HG03378 (cell line): Measurements from ENCODE around the gene PROS1.
"Not testable (repeated sequence)": the region's sequence is repeated elsewhere in the genome, so short reads cannot be mapped to it uniquely, and the experiment has no call there.

Experiments used
- ATAC-seq: cut with Tn5 transposase; IDR thresholded peaks from one replicate; pipeline ENCODE4 v1.9.1; 2021; ENCODE audit warnings: mild to moderate bottlenecking, moderate library complexity; ENCODE audit not compliant: unreplicated experiment

PROS1 gene

DNA sequence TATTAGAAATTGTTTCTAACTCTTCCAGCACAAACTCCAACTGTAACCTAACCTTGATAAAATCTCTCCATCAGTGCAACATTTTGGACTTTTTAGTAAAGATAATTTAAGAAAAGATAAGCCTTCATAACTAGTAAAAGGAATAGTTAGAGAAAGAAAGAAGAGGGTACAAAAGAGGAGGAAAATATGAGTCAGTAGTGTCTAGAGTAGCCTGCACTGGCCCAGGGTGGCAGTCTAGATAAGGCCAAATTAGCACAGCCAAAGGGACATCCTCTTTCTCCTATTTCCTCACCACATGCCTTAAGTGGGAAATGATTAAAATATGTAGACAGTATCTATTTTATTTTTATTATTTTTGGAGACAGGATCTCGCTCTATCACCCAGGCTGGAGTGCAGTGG, 3.7 kb downstream of the PROS1 start:
- no peak for ATAC-seq

DNA sequence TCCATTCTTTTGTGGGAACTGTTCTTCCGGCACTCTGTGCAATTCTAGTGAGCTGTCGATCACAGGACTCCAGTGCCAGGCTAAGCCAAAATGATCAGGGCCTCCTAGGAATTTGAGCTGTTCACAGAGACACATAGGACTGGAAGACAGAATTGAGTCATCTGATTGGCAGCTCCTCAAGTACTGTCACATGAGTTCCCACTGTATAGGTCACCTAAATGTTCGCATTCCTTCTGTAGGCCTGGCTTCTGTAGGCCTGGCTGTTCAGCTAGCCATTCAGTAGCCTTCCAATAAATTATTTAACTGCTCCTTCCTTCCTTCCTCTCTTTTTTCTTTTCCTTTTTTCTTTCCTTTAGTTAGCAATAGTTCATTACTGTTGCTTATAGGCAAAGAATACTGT, 4.3 kb downstream of the PROS1 start:
- no peak for ATAC-seq

DNA sequence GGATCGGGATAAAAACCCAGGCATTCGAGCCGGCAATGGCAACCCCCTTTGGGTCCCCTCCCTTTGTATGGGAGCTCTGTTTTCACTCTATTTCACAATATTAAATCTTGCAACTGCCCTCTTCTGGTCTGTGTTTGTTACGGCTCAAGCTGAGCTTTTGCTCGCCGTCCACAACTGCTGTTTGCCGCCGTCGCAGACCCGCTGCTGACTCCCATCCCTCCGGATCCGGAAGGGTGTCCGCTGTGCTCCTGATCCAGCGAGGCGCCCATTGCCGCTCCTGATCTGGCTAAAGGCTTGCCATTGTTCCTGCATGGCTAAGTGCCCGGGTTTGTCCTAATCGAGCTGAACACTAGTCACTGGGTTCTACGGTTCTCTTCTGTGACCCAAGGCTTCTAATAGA, 8.6 kb downstream of the PROS1 start:
- not testable (repeated sequence) for ATAC-seq

DNA sequence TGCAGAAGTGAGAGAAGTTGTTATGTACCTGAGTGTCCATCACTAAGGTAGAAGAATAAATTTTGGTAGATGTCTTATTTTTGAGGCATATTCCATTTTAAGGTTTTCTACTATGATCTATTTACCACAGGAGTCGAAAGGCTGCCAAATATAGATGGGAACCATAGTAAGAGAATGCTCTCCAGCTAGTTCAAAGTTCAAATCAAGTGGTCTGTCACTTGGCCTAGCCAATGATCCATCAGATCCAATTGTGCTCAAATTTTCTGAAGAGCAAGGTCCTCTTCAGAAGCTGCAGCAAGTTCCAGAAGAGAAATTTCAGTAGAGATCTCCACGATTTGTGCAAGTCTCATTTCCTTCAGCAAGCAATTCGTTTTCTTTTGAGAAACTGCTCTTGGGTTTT, 10.9 kb downstream of the PROS1 start:
- ATAC-seq, result no peak

DNA sequence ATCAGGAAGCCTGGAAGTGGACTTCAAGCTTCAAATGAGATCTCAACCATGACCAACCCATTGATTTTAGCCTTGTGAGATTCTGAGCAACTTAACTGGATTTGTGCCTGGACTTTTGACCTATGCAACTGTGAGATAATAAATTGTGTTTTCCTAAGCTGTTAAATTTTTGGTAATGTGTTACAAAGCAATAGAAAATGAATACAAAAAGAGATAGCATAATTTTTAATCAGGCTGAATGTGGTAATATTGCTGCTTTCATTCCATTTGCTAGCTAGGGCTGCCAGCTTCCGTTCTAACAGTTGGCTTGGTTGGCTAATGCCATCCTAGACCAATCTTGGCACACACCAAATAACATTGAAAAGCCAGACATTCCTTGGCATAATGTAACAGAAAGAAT, 12.2 kb downstream of the PROS1 start:
- no peak for ATAC-seq

DNA sequence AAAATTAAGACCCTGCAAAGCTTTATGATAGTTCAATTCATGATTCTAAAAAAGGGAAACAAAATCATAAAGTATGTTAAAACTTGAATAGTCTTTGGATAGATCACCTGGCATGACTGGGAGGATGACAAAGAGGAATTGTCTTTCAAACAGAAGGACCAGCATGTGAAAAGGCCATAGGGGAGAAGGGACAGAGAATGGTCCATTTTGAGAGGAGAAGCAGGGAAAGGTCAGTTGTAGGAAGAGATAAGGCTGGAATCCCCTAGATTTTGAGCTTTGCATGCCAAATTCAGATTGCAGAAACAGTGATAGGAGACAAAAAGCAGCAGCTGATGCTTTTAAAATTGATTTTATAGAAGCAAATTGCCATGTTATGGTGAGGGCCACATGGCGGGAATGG, 12.7 kb downstream of the PROS1 start:
- no peak for ATAC-seq

DNA sequence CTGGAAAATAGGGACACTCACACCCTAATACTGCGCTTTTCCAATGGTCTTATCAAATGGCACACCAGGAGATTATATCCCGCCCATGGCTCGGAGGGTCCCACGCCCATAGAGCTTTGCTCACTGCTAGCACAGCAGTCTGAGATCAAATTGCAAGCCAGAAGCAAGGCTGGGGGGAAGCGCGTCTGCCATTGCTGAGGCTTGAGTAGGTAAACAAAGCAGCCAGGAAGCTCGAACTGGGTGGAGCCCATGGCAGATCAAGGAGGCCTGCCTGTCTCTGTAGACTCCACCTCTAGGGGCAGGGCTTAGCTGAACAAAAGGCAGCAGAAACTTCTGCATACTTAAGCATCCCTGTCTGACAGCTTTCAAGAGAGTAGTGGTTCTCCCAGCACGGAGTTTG, 23.7 kb downstream of the PROS1 start:
- not testable (repeated sequence) for ATAC-seq

DNA sequence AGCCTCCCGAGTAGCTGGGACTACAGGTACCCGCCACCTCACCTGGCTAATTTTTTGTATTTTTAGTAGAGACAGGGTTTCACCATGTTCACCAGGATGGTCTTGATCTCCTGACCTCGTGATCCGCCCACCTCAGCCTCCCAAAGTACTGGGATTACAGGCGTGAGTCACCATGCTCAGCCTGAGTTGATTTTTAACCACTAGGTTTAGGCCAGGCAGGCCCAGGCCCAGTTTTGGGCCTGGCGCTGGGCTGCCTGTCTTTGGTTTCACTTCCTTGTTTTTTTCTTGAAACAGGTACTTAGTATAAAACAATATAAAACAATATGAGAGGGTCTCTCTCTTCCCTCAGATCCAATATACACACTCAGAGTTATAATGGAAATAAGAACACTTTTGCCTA, 36.2 kb downstream of the PROS1 start:
- ATAC-seq, result not testable (repeated sequence)

DNA sequence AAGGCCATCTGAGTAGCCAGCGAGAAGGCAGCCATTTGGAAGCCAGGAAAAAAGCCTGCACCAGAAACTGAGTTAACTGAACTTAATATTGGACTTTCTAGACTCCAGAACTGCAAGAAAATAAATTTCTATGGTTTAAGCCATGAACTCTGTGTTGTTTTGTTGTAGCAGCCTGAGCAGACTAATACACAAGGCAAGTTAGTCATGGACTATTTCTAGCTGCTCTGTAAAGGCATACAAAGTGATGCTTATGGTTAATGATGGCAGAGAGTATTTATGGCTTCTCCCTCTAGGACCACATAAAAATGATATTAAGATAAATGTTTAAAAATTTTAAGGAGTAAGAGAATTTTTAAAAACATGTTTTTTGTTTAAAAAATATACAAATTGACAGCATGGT, 37.1 kb downstream of the PROS1 start:
- ATAC-seq, result no peak

DNA sequence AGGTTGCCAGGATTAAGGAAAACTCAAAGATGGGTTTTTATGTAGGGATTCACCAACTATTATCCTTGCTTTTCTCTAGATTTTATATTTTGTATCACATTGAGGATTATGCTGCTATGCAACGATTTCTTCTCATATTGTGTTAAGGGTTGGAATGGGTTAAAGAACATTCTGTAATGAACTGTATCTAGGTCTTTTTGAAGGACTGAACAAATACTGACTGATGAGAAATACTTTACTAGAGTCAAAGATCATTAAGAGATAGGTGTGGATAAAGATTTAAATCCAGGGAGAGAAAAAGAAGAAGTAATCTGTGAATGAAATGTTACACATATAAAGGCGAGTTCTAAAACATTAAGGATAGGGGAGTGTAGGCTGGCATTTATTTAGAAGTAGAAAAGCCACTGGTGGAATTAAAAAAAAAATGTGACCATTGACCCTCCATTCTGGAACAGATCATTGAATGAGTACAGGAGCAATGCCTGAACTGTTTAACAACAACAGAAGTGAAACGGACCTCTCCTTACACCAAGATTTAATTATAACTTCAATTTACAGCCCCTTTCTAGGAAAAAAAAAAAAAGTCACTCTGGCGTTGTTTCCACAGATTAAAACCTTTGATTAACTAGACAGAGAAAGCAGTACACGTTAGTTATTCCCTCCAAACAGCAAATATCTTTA, 39.2 kb downstream of the PROS1 start:
- no peak for ATAC-seq

DNA sequence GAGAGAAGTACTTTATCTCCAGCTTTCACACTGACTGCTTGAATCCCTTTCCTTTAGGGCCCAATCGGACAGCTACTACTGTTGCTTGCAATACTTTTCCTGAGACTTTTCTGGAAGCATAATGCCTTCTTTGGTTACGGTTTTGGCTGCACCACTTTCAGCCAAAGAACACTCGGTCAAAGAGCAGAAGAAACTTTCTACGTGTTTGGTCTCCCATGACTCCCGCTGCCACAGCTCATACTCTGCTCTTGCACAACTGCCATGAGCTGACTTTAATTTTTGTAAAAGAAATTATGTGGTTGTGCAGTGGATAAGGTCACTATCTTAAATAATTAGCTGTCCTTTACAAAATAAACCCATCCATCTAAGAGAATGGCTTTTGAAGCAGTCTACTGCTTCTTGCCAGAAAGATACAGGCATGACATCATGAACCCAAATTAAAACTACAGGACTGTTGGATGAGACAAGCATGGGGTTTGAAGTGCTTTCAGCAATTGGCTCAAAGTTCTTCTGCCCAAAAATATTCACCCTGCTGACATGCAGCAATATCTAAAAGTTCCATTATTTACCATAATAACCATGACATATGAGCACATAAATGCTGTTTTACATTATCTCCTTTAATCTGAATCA, 42.0 kb downstream of the PROS1 start:
- ATAC-seq, result no peak

DNA sequence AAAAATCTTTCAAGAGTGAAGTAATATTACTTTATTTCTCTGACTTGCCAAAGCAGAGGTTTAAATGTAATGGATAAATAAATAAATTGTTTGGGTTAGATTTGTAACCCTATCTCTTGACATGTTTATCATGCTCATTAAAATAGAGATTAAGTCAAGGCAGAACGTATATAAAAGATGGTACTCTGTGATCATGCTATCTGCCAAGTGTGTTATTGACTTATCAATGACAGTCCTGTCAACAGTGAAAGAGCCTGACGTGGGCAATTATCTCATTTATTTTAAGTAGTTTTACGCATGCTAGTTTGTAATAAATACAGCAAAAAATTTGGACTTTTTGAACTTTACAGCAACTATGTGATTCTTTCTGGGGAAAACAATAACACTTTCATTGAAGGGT, 43.7 kb downstream of the PROS1 start:
- no peak for ATAC-seq

DNA sequence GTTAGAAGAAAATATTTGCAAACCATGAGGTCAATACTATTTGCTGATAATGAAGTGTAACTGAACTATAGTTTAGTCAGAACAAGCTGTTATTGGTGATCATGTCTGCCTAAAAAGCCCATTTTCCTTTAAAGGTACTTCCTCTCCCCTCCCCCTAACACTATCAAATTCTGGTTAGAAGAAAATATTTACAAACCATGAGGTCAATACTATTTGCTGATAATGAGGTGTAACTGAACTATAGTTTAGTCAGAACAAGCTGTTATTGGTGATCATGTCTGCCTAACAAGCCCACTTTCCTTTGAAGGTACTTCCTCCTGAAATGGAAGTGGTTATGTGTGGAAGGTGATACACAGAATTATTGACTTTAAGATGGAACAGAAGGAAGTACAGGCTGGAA, 46.9 kb downstream of the PROS1 start:
- ATAC-seq, result no peak

DNA sequence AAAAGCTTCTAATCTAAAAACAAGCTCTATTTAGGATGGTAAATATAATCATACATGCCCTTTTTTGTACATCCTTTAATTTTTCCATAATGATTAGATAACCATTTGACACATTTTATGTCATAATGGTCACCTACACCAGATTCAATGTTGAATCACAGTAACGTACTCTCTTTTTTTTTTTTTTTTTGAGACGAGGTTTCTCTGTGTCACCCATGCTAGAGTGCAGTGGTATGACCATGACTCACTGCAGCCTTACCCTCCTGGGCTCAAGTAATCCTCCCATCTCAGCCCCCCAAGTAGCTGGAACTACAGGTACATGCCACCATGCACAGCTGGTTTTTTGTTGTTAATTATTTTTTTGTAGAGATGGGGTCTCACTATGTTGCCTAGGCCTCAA, 49.2 kb downstream of the PROS1 start:
- no peak for ATAC-seq

DNA sequence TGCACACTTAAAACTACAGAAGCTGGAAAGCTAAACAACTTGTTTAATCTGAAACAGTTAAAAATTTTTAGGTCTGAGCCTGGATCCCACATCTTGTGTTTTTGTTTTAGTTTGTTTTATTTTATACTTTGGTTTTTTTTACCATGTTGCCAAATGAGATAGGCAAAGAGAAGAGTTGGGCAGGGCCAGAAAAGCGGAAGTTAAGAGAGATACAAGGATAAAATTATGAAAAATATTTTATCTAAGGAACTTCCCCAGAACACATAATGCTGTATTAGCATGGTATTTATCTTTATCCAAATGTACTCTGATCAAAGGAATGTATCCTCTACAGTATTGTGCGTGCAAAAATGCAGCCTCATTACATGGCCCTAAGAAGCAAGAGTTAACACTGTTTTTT, 50.7 kb downstream of the PROS1 start:
- ATAC-seq, result no peak

DNA sequence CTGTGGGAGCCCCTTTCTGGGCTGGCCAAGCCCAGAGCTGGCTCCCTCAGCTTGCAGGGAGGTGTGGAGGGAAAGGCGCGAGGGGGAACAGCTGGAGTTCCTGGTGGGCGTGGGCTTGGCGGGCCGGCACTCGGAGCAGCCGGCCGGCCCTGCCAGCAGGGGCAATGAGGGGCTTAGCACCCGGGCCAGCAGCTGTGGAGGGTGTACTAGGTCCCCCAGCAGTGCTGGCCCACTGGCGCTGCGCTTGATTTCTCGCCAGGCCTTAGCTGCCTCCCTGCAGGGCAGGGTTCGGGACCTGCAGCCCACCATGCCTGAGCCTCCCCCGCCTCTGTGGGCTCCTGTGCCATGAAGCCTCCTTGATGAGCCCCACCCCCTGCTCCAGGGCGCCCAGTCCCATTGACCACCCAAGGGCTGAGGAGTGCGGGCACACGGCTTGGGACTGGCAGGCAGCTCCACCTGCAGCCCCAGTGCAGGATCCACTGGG, 56.1 kb downstream of the PROS1 start:
- not testable (repeated sequence) for ATAC-seq

DNA sequence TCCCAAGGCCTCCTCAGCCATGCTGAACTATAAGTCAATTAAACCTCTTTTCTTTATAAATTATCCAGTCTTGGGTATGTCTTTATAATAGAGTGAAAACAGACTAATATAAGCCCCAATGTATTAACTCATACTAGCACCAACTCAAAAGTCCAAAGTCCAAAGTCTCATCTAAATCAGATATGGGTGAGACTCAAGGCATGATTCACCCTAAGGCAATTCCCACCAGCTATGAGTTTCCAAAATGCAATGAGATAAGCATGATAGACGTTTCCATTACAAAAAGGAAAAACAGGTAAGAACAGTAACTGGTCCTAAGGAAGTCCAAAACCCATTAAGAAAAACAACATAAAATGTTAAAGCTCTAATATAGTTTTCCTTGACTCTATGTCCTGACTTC, 60.1 kb downstream of the PROS1 start:
- not testable (repeated sequence) for ATAC-seq

DNA sequence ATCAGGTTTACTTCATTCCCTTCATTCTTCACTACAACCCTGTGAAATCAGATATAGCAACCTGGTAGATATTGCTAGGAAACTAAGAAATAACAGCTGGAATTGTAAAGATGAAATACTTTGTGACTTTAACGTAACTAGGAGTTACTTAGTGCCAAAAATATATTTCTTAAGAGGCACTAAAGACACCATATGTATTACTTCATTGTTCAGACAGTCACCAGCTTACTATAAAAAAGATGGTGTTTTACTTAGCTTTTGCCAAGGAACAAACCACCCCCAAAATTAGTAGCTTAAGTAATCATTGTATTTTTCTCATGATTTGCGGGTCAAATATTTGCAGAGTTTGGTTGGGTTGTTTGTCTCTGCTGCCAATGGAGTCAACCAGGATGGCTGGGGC, 62.5 kb downstream of the PROS1 start:
- ATAC-seq, result no peak

DNA sequence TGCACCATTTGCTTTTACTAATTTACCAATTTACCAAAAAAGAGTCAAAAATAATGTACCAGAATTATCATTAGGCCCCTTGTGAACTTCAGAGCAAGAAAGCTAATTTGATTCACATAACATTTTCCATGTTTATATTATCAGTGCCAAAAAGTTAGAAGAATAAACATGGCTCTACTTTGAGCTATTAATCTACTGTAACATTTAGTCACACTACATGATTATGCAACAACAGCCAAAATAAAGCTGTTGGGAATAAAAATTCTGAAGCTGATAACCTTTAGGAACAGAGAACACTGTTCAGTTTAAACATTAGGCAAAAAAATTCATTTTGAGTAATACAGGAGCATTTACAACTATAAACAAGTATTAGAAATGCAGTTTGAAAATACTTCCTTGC, 63.6 kb downstream of the PROS1 start:
- ATAC-seq, result no peak

DNA sequence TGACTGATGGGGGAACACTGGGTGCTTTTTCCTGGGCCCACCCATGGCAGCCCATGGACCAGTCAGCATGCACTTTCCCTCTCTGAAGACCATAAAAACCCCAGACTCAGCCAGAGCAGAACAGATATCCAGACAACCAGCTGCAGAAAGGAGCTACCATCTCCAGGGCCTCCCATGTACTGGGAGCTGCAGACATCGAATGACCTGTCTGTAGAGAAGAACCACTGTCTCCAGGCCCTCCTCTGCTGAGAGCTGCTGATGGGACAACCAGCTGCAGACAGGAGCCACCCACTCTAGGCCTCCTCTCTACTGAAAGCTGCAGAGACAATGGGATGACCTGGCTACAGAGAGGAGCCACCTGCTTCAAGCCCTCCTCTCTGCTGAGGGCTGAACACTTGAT, 66.6 kb downstream of the PROS1 start:
- no peak for ATAC-seq

DNA sequence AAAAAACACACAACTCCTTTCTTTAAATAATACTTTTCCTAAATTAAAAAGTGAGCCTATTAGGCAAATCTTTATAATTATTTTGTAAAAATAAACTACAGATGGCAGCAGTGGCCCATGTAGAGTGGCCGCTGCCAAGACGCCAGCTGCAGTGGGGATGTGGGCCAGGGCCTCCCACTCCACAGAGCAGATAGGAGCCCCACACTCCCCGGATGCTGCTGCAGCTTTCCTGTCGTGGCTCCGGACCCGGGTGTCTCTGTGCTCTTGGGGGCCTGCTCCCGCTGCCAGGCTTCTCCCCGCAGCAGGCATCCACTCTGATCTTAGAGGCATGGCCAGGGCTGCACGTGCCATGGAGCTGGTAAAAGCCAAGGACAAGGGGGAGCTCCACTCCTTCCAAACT, 67.5 kb downstream of the PROS1 start:
- no peak for ATAC-seq

DNA sequence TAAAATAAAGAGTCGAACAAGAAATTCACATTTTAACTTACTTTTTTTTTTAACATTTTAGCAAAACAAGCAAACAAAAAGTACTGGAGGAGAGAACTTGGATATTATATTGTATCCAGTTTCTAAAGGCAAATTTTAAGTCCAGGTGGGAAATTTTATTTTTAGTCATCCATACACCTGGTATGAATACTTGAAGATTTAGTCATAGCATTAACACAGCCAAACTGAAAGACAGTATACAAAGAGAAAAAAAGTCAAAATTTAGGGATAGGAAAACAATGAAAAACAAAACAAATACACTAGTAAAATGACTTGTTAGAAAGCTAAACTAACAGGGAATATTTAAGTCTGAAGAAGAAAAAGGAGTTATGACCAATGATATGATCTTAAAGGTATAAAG, 69.1 kb downstream of the PROS1 start:
- ATAC-seq, result no peak
